ENCODE results near the gene ARSB. TPM values are rescaled to one million over a fixed set of nuclear protein-coding genes. Genes with fewer than 3 reads are reported as not detected.

ARSB gene
- total RNA-seq, 1 experiment from 2014 or later = 11.4 TPM

DNA sequence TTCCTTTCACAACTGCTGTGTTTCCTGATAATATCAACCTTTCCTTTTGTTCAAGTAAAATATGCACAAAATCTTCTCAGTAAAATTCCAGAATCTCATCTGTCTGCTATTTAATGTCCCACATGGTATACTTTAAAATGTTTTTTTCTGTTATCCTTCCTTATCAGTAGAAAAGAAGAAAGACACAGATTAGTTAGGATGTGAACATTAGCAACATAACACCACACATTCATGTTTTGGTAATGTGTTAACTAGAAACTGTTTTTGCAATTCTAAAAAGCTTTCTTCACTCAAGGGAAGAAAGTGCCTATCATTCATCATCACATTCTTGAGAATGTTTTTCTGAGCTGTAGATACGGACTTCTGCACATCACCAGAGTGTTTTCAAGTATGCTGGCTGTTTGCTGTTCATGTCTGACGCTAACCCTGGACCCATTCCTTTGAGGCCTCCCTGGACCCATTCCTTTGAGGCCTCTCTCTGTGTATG is 10.5 kb upstream of the ARSB start:
- no peak overlapping the region for H3K4ac ChIP-seq (ENCODE audit: low read depth, low read length)
- no CpG with 5 or more reads among the region's 2 CpGs for WGBS (ENCODE audit: extremely low coverage, insufficient read length, low lambda C conversion rate)
- H3K27me3 ChIP-seq (ENCODE audit: insufficient read depth, low read length) = no peaks in the 10 kb centered on the region
- no peak overlapping the region for H3T11ph ChIP-seq (ENCODE audit: low read length)
- no peak overlapping the region for H3K23ac ChIP-seq (ENCODE audit: insufficient read length, low read depth, low read length)
- H4K8ac ChIP-seq (replicated peaks; ENCODE audit: insufficient read length, low read depth, low read length) = no peak overlapping the region
- H3K36me3 Mint-ChIP-seq (ENCODE audit: insufficient read depth in 1 of 3, low read depth in 3 of 3) = peaks cover 0 to 7% (median 0%) of the 10 kb centered on the region in 3 experiments; a peak in 3 of 7 replicates
- H2AFZ ChIP-seq (ENCODE audit: low read length) = no peak overlapping the region
- no peak overlapping the region for H3K18ac ChIP-seq (ENCODE audit: insufficient read length, low read depth, low read length)
- no peaks in the 10 kb centered on the region for H3K4me1 ChIP-seq (ENCODE audit: insufficient read depth, low read length)
- H2AK5ac ChIP-seq (ENCODE audit: insufficient read length, low read length) = no peak overlapping the region
- no peak overlapping the region for H3K27ac ChIP-seq (ENCODE audit: insufficient read length, low read depth, low read length)
- H3K27ac Mint-ChIP-seq = no peak overlapping the region
- H3K14ac ChIP-seq (ENCODE audit: insufficient read depth, low read length) = no peak overlapping the region
- no peak overlapping the region for H2BK120ac ChIP-seq (ENCODE audit: low read depth, low read length, poor library complexity, severe bottlenecking)
- TF ChIP-seq, protein P1, sequence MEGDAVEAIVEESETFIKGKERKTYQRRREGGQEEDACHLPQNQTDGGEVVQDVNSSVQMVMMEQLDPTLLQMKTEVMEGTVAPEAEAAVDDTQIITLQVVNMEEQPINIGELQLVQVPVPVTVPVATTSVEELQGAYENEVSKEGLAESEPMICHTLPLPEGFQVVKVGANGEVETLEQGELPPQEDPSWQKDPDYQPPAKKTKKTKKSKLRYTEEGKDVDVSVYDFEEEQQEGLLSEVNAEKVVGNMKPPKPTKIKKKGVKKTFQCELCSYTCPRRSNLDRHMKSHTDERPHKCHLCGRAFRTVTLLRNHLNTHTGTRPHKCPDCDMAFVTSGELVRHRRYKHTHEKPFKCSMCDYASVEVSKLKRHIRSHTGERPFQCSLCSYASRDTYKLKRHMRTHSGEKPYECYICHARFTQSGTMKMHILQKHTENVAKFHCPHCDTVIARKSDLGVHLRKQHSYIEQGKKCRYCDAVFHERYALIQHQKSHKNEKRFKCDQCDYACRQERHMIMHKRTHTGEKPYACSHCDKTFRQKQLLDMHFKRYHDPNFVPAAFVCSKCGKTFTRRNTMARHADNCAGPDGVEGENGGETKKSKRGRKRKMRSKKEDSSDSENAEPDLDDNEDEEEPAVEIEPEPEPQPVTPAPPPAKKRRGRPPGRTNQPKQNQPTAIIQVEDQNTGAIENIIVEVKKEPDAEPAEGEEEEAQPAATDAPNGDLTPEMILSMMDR (conservative IDR thresholded peaks at IDR 0.05) = no peak
- no peak for DNase-seq
- H3K79me2 ChIP-seq (ENCODE audit: insufficient read depth, low read length) = no peaks in the 10 kb centered on the region
- no peaks in the 10 kb centered on the region for H3K4me1 Mint-ChIP-seq
- no peak overlapping the region for H4K5ac ChIP-seq (ENCODE audit: insufficient read length, low read depth, low read length)
- H3K27me3 Mint-ChIP-seq (ENCODE audit: low read depth) = no peaks in the 10 kb centered on the region
- no peaks in the 10 kb centered on the region for H3K79me1 ChIP-seq (ENCODE audit: insufficient read depth, low read depth, low read length, poor library complexity, severe bottlenecking)
- no peaks in the 10 kb centered on the region for H3K23me2 ChIP-seq (ENCODE audit: insufficient read length, low read depth, low read length, poor library complexity, severe bottlenecking)
- H4K20me1 ChIP-seq (ENCODE audit: control insufficient read depth, insufficient read depth, insufficient read length) = no peaks in the 10 kb centered on the region
- H2BK5ac ChIP-seq (ENCODE audit: insufficient read length, low read length) = no peak overlapping the region
- H2BK15ac ChIP-seq (ENCODE audit: low read depth, low read length) = no peak overlapping the region
- H3K56ac ChIP-seq (ENCODE audit: insufficient read length, low read depth, low read length) = no peak overlapping the region
- H2BK12ac ChIP-seq (ENCODE audit: insufficient read length, low read depth, low read length) = no peak overlapping the region
- no peak overlapping the region for H3K4me3 Mint-ChIP-seq
- peaks cover 3% of the 10 kb centered on the region in 2 experiments; a peak in 2 of 5 replicates for H3K9me3 Mint-ChIP-seq
- no peak overlapping the region for H2BK20ac ChIP-seq (ENCODE audit: low read depth, low read length, poor library complexity, severe bottlenecking)
- no peak overlapping the region for H3K9ac ChIP-seq (ENCODE audit: extremely low read depth, insufficient read length, low read length)
- H3K4me2 ChIP-seq (ENCODE audit: insufficient read depth, insufficient read length, low read length) = no peak overlapping the region
- no peaks in the 10 kb centered on the region for H3K9me3 ChIP-seq (ENCODE audit: control insufficient read depth, low read depth, low read length)
- H4K91ac ChIP-seq (ENCODE audit: insufficient read length, low read depth, low read length) = no peak overlapping the region

All from H9 (cell line).